GM18520 (cell line): ENCODE results near the gene SNAI1.
"Not testable (repeated sequence)": the region's sequence is repeated elsewhere in the genome, so short reads cannot be mapped to it uniquely, and the experiment has no call there.

Experiments used
- ATAC-seq: cut with Tn5 transposase; IDR thresholded peaks from one replicate; pipeline ENCODE4 v1.9.1; 2021; ENCODE audit not compliant: unreplicated experiment

The SNAI1 gene

GRCh38 chr20:50011597-50011996, 28.8 kb downstream of the SNAI1 start:
- not testable (repeated sequence) for ATAC-seq

GRCh38 chr20:50012282-50013263, 29.8 kb downstream of the SNAI1 start:
- ATAC-seq: no peak

- no peak for ATAC-seq
Observed at GRCh38 chr20:50013976-50014375, 31.2 kb downstream of the SNAI1 start.

- no peak for ATAC-seq
Observed at GRCh38 chr20:50014570-50015562, 32.1 kb downstream of the SNAI1 start.

GRCh38 chr20:50015636-50015992, 32.8 kb downstream of the SNAI1 start:
- ATAC-seq: no peak

- no peak for ATAC-seq
Observed at GRCh38 chr20:50015993-50016770, 33.4 kb downstream of the SNAI1 start.

GRCh38 chr20:50017160-50017559, 34.4 kb downstream of the SNAI1 start:
- ATAC-seq: no peak

GRCh38 chr20:50017576-50018248, 34.9 kb downstream of the SNAI1 start:
- ATAC-seq: no peak

- no peak for ATAC-seq
Observed at GRCh38 chr20:50019466-50020256, 36.9 kb downstream of the SNAI1 start.

GRCh38 chr20:50020288-50020687, 37.5 kb downstream of the SNAI1 start:
- ATAC-seq: no peak

- no peak for ATAC-seq
Observed at GRCh38 chr20:50022676-50023075, 39.9 kb downstream of the SNAI1 start.

- ATAC-seq: no peak
Observed at GRCh38 chr20:50023116-50023805, 40.5 kb downstream of the SNAI1 start.

GRCh38 chr20:50026746-50027575, 44.2 kb downstream of the SNAI1 start:
- ATAC-seq: no peak

- ATAC-seq: no peak
Observed at GRCh38 chr20:50027611-50028105, 44.9 kb downstream of the SNAI1 start.

- no peak for ATAC-seq
Observed at GRCh38 chr20:50029083-50029696, 46.4 kb downstream of the SNAI1 start.

- ATAC-seq: no peak
Observed at GRCh38 chr20:50029697-50030461, 47.1 kb downstream of the SNAI1 start.
